Vagina (tissue), 2 donors: ENCODE data around the gene NPC2.
A peak's percentile ranks its signal among the peaks of the same experiment; 100 is the strongest.

Source experiments
- CTCF ChIP-seq, 3 experiments: fragments of 450-650 bp in 2 of 3; fragments of 200-600 bp in 1 of 3; sonication (generic) in 1 of 3; IDR thresholded peaks; one replicate each; pipeline ENCODE4 v1.5.1; 2017 to 2019; ENCODE audit warnings: antibody characterized with exemption in 3 of 3, mild to moderate bottlenecking in 2 of 3, moderate library complexity in 2 of 3
- POLR2AphosphoS5 ChIP-seq, 2 donors: sonication (generic); formaldehyde crosslinking; IDR thresholded peaks; one replicate each; pipeline ENCODE4 v1.9.0; 2017; ENCODE audit warnings: antibody characterized with exemption in 2 of 2, mild to moderate bottlenecking in 2 of 2, low read depth in 1 of 2; ENCODE audit not compliant: insufficient read depth in 1 of 2

- TF ChIP-seq CTCF (IDR thresholded peaks at IDR 0.05) (peak in 2 of 3 experiments; percentile 33 to 44), POLR2AphosphoS5 (IDR thresholded peaks at IDR 0.05; ENCODE audit: insufficient read depth in 1 of 2, low read depth in 1 of 2) (peak; percentile 23 to 30)
These were observed 8.1 kb upstream of the NPC2 start for GRCh38 chr14:74501135-74501614.
